IPS-NIHi11 (cell line): ENCODE measurements around the gene LPCAT3.
"Not testable (repeated sequence)": the region's sequence is repeated elsewhere in the genome, so short reads cannot be mapped to it uniquely, and the experiment has no call there.

Experiments
- DNase-seq: peaks from one replicate; pipeline ENCODE4 v3.0.0; 2012; ENCODE audit warnings: mixed read lengths, low spot score

The LPCAT3 gene

DNA sequence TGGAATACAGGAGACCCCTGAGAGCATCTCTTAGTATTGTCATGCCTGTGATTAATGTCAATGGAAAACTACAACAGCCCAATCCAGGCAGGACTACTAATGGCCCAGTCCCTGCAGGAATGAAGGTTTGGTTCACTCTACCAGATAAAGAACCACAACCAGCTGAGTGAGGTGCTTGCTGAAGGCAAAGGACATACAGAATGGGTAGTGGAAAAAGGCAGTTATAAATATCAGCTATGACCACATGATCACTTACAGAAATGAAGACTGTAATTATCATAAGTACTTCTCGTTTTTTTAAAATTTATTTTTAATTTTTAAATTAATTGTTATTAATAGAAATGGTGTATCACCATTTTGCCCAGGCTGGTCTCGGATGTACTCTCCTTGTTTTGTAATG is 17.2 kb upstream of the LPCAT3 start:
- DNase-seq, result no peak

GRCh38 chr12:7034464-7034863 is 16.2 kb upstream of the LPCAT3 start:
- no peak for DNase-seq

DNA sequence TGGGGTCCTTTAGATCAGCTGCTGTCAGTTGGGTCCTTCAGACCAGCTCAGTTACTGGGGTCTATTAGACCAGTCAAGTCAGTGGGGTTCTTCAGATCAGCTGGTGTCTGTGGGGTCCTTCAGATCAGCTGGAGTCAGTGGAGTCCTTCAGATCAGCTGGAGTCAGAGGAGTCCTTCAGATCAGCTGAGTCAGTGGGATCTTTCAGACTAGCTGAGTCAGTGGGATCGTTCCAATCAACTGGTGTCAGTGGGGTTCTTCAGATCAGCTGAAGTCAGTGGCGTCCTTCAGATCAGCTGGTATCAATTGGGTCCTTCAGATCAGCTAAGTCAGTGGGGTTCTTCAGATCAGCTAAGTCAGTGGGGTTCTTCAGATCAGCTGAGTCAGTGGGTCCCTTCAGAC is 14.7 kb upstream of the LPCAT3 start:
- DNase-seq, result no peak

DNA sequence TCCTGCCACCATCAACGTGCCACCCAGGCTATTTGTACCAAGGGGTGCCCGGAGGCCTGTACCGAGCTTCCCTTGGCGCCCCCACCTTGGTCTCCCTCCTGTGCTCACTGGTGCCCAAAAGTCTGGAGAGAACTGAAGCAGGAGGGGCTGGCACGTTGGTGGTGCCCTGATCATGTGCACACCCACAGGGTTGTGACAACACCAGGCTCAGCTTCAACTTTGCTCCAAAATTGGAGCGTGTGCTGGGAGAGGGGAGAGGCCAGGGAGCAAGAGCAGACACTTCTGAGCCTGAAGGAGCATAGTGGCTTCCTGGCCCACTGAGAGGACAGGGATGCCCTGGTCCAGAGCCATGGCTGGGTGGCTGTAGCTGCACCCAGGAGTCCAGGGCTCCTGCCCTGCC is 13.0 kb upstream of the LPCAT3 start:
- no peak for DNase-seq

DNA sequence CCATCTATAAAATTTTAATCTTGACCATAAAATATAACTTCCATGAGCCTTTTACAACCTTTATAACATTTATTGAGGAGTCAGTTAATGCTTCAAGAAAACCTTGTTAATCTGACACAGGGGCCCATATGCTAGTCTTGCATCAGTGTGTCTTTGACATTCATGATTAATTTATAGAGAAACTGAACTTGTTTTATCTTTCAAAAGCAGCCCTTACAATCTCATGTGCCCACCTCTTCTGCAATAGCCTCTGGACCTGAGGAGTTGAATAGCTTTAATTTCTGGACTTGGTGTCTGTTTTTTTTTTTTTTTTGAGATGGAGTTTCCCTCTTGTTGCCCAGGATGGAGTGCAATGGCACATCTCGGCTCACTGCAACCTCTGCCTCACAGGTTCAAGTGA is 8.6 kb upstream of the LPCAT3 start:
- DNase-seq, result no peak

- DNase-seq, result no peak
Measured at GRCh38 chr12:7023114-7023513, 4.8 kb upstream of the LPCAT3 start.

GRCh38 chr12:7021956-7022355 is 3.7 kb upstream of the LPCAT3 start:
- no peak for DNase-seq

GRCh38 chr12:7019043-7019569 is 830 bp upstream of the LPCAT3 start:
- DNase-seq, result no peak

DNA sequence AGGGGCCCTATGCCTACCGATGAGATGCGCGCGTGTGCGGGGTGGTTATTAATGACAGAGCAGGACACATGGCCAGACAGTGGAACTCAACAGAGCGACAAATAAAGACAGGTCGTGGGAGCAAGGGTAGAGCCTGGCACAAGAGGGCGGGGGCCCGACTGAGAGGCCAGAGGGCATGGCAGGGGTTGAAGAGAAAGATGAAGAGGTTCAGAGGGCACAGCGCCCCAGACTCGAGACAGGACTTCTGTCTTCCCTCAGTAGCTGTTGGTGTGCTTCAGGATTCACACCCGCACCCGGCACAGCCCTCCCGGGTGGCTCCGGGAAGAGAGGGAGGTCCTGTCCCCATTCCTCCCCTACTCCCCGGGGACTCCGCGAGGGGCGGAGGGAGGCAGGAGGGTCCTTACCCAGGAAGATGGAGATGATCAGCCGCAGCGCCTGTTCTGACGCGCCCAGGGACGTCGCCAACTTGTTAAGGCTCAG is 366 bp downstream of the LPCAT3 start:
- DNase-seq, result peak; percentile 79

DNA sequence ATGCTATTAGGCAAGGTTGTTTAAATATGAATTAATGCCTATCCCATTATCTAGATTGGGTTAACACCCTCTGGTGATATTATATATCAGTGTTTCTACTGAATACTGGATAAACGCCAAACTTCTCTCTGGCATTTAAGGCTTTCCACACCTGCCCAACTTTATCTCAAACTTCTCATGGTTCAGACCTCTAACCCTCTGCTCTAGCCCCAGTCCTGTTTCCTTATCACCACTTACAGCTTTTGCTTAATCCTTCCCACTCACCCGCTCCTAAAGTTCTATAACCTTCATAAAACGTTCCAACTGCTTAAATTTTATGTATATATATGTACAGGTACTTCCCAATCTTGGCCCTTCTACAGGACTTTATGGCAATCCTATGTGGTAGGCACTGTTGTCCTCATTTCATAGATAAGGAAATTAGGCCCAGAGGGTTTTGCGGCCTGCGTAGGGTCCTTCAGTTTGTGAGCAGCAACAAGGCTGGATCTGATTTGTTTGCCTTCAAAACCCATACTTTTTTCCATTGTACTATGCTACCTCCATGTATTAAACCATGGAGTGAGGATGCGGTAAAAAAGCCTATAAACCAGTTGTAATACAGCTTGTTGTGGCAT is 1.2 kb downstream of the LPCAT3 start:
- no peak for DNase-seq

DNA sequence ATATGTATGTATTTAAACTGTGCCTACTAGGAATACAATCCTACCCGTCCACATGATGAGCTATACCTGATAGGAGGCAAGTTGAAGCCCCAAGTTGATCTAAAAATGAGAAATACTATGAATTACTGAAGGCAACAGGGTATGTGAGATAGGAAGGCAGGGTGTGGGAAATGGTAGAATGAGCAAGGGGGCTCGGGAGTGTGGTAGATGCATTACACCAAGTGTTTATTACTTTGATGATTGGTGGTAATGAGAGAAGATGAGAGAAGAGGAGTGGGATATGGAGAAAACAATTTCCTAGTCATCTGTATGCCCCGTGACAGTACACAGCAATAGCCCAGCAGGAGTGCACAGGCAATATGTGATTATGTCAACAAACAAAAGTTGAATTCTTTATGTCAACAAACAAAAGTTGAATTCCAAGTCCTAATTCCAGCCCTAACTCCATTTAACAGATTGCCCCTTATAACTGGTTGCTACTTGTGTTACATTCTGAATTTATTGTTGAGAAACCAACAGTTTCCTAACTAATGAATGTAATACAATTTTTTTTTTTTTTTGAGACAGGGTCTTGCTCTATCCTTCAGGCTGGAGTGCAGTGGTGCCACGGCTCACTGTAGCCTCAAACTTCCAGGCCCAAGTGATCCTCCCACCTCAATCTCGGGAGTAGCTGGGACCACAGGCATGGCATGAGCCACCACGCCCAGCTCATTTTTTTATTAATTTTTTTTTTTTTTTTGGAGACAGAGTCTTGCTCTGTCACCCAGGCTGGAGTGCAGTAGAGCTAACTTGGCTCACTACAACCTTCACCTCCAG is 2.5 kb downstream of the LPCAT3 start:
- DNase-seq, result no peak

DNA sequence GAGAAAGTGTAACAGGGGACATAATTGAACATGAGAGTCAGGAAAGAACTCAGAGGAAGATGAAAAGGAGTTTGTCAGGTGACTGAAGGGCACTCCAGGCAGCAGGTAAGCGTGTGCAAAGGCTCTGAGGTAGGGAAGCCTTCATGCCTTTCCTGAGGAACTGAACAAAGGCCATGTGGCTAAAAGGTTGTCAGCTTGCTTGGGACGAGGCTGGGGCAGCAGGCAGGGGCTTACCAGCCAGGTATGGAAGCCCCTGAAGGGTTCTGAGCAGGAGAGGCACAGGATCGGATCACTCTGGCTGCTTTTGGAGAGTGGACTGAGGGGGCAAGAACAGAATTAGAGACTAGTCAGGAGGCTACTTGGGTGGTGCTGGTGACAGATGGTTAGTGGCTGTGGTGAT is 5.2 kb downstream of the LPCAT3 start:
- no peak for DNase-seq

- no peak for DNase-seq
Measured at GRCh38 chr12:7012024-7012607, 6.2 kb downstream of the LPCAT3 start.

GRCh38 chr12:7011398-7011797 is 6.9 kb downstream of the LPCAT3 start:
- DNase-seq, result not testable (repeated sequence)

- no peak for DNase-seq
Measured at GRCh38 chr12:7009512-7009911, 8.8 kb downstream of the LPCAT3 start.

DNA sequence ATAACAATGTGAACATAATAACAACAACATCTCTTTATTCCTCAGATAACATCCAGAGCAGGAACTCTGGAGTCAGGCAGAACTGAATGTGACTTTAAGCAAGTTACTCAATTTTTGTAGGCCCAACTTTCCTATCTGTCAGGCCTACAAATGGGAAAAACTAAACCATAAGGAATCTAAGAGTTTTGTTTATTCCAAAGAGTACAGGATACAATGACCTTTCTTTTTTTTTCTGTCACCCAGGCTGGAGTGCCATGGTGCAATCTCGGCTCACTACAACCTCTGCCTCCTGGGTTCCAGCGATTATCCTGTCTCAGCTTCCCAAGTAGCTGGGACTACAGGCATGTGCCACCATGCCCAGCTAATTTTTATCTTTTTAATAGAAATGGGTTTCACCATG is 9.4 kb downstream of the LPCAT3 start:
- no peak for DNase-seq

DNA sequence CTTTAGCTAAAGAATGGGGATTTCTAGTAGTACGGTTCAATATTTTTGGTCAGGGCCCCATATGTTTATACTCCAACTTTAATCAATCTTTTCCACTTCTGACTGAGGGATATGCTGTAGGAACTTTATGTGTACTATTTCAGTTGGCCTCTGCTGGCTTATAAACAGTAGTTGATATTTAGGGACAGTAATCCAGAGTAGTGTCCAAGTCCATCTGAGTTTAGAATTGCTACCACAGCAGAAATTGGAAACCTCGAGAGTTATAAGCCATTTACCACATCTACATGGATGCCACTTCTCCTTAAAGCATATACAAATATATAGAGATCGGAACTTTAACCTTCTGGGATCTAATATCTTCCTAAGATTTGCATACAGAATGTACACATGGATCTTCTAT is 11.6 kb downstream of the LPCAT3 start:
- DNase-seq, result no peak

DNA sequence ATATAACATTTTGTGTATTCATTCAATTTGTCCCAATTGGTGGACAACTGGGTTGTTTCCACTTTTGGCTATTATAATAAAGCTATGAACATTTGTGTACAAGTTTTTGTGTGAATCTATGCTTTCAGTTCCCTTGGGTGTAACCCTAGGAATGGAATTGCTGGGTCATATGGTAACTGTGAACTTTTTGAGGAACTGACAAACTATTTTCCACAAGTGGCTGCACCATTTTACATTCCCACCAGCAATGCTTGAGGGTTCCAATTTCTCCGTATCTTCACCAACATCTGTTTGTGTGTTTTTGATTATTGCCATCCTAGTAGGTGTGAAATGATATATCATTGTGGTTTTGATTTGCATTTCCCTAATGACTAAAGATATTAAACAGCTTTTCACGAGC is 13.0 kb downstream of the LPCAT3 start:
- no peak for DNase-seq

DNA sequence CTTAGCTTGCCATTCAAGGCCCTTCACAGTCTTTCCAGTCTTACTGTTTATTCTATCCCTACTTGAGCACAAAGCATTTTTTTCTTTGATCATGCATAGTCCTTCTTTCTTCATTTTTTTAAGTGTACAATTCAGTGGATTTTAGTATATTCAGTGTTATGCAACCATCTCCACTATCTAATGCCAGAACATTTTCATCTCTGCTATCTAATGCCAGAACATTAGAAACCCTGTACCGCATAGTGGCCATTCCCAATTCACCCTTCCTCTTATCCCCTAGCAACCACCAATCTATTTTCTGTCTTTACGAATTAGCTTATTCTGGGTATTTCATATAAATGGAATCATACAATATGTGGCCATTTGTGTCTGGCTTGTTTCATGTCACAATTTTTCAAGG is 13.4 kb downstream of the LPCAT3 start:
- DNase-seq, result no peak

- no peak for DNase-seq
Measured at GRCh38 chr12:7004287-7004803, 13.9 kb downstream of the LPCAT3 start.

DNA sequence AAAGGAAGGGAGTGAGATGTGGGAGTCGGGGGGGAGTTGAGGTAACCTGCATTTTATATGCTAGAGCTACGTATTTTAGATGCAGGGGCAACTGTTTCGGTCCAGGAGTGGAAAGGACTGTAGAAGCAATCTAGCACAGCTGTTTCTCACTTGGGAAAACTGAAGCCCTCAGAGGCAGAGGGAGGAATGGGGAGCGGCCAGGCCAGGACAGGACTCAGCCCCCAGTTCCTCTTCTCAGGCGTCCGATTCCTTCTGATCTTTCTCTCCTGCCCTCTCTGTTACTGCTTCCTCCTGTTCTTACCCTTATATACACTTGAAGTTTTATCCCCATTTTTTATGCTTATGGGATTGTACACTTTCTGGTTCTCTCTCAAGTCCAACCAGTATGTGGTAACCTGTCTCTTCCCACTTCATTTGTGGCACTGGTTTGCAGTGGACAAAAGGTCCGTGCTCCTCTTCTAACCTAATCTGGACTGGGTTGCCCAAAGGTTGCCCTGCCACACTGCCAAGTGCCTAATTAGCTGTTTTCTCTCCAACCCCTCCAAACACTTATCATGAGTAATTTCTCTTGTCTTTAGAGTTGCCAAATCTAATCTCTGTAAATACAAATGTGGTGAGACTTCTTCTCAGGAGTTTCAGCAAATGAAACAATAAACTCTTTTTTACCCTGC is 16.2 kb downstream of the LPCAT3 start:
- no peak for DNase-seq

- no peak for DNase-seq
Measured at GRCh38 chr12:6998715-6999451, 19.4 kb downstream of the LPCAT3 start.
